GM18502 (cell line): ENCODE data around the gene SVOP.
"Not testable (repeated sequence)": the region's sequence is repeated elsewhere in the genome, so short reads cannot be mapped to it uniquely, and the experiment has no call there.

ENCODE experiments used
- ATAC-seq: cut with Tn5 transposase; IDR thresholded peaks from one replicate; pipeline ENCODE4 v1.9.1; 2021; ENCODE audit warnings: mild to moderate bottlenecking; ENCODE audit not compliant: unreplicated experiment, poor library complexity

Gene SVOP

DNA sequence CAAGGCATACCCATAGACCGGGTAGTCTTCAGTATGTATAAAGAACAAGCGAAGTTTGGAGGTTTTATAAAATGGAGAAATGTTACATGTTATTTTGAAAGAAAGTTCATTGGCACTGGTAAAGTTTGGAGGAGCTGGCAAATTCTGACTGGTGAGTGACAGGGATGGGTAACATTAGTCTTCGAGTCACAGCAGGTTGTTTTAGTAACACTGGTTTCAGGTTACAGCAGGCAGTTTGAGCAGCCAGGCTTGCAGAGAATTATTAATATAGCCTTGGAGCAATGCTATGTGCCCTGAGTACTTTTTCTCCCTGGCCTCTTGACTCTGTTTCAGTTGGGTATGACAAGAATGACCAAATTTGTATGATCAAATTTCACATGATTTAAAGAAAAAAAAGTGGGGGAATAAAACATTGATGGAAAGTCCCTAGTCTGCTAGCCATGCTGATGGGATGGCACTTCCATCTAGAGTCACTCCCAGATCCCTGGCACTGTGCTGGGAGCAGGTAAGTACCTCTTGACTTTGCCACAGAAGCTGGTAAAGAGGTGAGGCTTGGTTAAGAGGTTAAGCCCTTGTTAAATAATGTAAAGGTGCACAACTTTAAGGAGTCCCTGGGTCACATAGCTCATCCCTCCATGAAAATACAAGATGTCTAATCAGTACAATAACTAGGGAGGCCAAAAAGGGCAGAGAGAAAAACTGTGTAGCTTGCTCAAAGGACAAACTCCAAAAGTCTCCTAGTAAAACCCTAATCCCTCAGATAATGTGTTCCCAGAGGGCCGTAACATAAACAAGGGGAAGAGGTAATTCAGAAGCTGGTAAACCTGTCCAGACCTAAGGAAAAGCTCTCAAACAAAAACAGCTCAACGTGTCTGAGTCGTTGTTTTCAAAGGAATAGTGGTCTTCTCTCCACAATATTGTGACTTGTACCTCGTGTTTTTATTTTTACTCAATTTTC is 12.7 kb upstream of the SVOP start:
- no peak for ATAC-seq

DNA sequence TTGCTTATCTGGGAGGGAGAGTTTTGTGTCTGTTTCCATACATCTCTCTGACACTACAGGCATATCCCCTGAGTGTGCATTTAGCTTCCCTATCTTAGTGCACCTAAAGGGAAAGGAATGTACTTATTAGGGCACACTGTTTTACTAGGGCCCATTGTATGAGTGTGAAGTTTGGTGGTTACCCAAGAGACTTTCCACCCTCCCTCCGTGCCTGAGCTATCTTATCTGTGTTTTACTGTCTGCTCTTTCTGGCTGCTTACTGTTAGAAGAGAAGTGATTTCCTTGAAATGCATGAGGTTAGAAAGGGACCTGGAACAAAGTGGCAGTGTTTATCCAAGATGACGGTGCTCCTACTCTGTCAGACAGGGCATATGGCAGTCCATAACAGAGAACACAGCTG is 8.5 kb upstream of the SVOP start:
- no peak for ATAC-seq

DNA sequence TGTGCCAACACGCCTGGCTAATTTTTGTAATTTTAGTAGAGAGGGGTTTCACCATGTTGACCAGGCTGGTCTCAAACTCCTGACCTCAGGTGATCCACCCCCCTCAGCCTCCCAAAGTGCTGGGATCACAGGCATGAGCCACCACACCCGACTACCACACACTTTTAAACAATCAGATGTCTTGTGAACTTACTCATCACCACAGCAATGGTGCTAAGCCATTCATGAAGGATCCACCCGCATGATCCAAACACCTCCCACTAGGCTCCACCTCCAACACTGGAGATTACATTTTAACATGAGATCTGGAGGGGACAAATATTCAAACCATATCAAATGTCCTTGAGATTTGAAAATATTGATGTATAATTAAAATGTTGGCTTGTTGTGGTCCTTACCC is 7.8 kb upstream of the SVOP start:
- ATAC-seq, result not testable (repeated sequence)

DNA sequence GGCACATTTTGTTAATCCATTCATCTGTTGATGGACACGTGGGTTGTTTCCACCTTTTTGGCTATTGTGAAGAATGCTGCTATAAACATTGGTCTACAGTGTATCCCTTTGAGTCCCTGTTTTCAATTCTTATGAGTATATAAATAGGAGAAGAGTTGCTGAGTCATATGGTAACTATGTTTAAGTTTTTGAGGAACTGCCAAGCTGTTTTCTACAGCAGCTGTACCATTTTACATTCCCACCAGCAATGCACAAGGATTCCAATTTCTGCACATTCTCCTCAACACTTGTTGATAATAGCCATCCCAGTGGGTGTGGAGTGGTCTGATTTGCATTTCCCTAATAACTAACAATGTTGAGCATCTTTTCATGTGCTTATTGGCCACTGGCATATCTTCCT is 6.9 kb upstream of the SVOP start:
- ATAC-seq, result no peak

DNA sequence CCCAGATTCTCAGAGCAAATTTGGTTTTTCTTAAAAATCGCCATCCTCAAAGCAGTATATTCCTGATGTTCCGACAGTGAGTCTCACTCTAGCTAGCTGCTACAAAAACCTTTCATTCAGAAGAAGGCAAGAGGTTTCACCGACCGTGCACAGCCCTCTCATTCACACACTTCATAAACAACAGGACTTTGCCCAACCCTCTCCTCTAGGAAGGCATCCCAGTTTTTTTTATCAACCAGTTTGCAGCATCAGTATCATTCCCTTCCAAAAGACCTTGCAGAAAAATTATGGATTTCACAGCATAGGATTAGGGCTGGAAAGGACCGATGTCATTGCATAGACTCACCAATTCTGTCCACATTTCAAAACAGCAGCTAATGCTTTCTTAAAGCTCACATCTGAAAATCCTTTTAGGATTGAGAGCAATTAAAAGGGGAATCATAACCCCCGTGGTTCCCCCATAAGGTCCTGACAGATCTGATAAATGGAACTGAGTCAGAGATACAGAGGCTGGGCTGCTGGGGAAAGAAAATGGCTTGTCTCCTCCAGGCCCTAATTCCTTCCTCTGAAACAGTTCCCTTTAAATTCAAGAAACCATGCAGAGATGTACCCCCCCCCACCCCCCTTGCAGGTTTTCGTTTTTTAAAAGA is 597 bp downstream of the SVOP start:
- ATAC-seq, result no peak

DNA sequence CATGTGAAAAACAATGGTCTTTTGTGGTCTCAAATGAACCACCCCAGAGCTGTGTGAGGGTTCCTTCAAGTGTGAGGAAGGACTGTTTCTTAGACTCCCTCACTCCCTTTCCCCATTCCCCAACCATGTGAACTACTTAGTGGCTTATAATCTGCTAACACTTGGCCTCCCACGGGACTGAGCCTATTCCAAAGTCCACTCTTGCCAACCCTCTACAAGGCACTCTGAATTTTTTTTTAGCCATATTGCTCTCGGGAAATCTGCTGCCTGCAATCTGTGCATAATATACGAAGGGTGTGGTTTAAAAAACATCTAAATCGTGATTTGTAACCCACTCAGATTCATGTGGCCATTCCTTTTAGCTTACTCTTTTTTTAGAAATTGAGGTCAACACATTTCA is 2.6 kb downstream of the SVOP start:
- ATAC-seq, result no peak

DNA sequence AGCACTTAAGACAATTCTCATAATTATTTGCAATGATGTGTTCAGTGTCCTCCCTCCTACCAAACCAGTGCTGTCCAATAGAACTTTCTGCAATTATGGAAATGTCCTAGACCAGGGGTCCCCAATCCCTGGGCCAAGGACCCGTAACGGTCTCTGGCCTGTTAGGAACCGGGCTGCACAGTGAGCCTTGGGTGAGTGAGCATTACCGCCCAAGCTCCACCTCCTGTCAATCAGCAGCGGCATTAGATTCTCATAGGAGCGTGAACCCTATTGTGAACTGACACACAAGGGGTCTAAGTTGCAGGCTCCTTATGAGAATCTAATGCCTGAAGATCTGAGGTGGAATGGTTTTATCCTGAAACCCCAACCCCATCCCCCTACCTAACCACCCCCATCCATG is 3.9 kb downstream of the SVOP start:
- no peak for ATAC-seq

DNA sequence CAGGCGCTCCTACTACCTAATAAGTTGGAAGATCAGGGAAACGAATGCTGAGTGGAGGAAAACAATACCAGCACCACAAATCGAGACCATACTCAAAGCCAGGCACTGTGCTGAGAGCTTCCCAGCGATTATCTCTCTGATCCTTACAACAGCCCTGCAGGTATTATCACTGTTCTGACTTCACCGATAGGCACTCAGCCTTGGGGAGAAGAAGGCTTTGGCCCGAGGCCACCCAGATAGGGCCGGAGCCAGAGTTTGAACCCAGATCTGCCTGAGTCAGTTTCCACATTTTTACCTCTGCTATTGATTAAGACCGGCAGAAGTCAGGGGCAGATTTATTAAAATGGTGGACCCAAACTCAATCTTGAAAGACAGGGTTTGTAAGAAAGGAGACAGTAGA is 4.9 kb downstream of the SVOP start:
- no peak for ATAC-seq

DNA sequence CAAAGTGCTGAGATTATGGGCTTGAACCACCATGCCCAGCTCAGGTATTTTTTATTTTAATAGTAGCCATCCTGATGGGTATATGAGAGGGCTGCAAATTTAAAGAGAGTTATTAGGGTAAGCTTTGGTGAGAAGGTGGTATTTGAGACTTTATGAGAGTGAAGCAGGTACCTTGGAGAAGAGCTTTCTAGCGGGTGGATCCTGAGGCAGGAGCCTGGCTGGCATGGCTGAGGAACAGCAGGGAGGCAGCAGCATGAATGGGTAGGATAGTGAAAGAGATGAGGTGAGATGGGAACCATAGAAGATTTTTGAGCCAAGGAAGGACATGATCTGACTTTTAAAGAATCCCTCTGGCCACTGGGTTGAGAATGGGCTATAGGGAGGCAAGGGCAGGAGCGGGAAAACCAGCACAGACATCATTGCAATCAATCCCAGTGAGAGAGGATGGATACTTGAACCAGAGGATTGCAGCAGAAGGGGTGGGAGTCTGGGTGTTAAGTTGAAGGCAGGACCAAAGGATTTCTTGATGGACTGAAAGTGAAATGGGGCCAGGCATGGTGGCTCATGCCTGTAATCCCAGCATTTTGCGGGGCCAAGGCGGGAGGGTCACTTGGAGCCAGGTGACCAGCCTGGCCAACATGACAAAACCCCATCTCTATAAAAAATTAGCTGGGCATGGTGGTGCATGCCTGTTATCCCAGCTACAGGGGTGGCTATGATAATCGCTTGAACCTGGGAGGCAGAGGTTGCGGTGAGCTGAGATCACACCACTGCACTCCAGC is 5.7 kb downstream of the SVOP start:
- no peak for ATAC-seq

DNA sequence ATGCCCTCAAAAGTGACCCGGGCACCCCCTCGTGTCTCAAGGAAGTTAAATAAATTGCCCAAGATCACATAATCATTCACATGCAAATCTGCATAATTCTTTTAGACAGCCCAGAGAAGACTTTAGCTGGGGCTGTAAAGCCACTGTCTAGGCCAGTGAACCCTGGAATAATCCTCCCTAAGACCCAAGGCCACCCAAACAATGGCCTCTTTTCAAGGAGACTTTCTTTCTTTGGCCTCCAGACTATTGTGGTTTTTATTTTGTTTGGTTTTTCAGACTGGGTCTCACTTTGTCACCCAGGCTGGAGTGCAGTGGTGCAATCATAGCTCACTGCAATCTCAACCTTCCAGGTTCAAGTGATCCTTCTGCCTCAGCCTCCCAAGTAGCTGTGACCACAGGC is 10.6 kb downstream of the SVOP start:
- ATAC-seq, result no peak

DNA sequence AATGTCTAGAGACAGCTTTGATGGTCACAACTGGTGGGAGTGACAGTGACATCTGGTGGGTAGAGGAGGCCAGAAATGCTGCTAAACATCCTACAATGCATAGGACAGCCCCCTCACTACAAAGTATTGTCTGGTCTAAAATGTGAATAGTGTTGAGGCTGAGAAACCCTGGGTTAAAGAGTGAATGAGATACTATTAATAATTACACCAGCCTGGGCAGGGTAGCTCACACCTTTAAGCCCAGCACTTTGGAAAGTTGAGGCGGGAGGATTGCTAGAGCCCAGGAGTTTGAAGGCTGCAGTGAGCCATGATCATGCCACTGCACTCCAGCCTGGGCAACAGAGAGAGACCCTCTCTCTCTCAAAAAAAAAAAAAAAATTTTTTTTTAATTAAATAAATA is 11.1 kb downstream of the SVOP start:
- ATAC-seq, result no peak

DNA sequence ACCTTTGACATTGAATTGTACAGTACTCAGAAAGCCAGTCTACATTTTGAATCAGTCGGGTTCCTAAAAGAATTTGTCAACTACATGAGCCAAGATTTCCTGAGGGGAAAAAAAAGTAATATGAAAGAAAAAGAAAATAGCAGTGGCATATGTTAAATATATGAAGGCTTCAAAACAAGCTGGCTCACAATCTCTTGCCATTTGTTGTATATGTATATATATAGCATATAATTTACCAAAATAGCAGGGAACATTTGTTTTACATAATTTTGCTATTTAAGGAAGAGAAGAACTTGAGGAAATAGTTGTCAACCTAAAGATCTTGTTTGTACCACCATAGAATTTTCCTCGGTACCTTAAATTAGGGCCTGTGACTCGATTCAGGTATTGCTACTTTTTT is 16.9 kb downstream of the SVOP start:
- ATAC-seq, result no peak

DNA sequence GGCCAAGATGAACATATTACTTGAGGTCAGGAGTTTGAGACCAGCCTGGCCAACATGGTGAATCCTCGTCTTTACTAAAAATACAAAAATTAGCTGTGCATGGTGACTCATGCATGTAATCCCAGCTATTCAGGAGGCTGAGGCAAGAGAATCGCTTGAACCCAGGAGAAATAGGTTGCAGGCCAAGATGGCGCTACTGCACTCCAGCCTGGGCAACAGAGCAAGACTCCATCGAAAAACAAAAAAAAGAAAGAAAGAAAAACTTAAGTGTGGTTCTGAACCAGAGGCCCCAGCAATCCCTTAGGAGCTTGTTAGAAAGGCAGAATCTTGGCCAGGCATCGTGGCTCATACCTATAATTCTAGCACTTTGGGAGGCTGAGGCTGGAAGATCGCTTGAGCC is 24.5 kb downstream of the SVOP start:
- ATAC-seq, result no peak

DNA sequence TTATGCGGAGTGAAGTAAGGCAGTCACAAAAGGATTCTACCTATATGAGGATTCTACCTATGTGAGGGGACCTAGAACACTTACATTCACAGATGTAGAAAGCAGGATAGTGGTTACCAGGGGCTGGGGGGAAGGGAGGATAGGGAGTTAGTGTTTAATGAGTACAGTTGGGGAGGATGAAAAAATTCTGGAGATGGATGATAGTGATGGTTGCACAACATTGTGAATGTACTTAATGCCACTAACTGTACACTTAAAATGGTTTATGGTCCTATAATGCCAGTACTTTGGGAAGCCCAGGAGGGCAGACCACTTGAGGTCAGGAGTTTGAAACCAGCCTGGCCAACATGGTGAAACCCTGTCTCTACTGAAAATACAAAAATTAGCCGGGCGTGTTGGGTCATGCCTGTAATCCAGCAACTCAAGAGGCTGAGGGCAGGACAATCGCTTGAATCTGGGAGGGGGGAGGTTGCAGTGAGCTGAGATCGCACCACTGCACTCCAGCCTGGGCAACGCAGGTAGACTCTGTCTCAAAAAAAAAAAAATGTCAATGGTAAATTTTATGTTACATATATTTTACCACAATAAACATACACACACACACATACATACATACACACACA is 25.4 kb downstream of the SVOP start:
- no peak for ATAC-seq

DNA sequence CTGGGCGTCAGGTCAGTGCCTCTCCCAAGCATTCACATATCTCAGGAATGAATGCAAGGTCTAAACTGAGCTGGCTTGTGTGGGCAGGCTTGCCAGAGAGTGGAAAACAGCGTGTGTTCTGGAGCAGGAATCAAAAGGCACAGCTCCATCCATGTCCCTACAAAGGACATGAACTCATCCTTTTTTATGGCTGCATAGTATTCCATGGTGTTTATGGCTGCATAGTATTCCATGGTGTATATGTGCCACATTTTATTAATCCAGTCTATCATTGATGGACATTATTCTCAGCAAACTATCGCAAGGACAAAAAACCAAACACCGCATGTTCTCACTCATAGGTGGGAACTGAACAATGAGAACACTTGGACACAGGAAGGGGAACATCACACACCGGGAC is 30.8 kb downstream of the SVOP start:
- not testable (repeated sequence) for ATAC-seq

DNA sequence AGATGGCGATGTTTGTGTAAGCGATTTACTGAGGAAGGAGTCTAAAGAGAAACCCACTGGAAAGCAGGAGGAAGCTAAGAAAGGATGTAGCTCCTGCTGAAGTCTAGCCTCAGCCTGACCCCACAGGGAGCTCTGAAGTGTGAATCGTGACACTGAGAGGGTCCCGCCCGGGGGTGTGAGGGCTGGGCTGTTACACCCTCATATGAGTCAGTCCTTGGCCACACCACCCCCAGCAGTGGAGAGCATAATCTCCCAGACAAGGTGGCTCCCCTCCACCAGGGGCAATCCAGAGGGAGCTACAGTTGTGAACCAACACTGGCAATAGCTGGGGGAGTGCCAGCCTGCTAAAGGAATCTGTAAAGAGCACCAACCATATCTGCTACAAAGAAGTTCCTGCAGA is 31.5 kb downstream of the SVOP start:
- ATAC-seq, result no peak

DNA sequence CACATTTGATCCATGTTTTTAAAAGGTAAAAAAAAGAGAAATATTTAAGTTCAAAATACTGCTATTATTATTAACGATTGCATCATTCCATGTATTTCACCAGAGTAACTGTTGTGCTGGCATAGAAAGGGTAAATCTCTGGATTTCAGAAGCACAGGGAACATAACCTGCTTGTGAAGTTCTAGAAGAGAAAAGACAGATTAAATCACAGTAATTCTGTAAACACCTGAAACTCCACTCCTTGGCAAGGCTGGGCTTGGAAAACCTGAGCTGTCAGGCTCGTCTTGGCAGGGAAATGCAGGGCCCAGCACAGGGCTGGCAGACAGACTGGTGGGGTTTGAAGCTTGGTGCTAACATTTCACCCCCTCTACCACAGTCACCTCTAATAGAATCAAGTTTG is 35.1 kb downstream of the SVOP start:
- no peak for ATAC-seq

DNA sequence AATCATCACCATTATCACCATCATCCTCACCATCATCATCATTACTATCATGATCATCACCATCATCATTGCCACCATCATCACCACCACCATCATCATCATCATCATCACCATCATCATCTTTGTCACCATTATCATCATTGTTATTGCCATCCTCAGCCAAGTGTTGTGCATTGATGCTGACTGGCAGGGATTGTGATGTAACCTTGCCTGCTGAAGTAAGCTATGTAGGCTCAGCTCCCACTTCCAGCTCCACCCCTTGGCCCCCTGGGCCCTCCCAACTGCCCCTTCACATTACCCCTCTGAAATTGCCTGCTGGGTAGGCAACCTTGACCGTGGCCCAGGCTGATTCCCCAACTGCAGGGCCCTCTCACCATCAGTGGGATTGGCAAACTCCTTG is 37.6 kb downstream of the SVOP start:
- ATAC-seq, result no peak

DNA sequence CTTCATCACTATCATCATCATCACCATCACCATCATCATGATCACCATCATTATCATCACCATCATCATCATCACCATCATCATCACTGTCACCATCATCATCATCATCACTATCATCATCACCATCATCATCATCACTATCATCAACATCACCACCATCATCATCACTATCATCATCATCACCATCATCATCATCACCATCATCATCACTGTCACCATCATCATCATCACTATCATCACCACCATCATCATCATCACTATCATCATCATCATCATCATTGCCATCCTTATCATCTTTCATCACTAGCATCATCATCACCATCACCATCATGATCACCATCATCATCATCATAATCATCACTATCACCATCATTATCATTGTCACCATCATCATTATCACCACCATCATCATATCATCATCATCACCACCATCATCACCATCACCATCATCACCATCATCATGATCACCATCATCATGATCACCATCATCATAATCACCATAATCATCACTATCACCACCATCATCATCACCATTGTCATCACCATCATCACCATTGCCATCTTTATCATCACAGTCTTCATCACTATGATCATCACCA is 38.1 kb downstream of the SVOP start:
- no peak for ATAC-seq

DNA sequence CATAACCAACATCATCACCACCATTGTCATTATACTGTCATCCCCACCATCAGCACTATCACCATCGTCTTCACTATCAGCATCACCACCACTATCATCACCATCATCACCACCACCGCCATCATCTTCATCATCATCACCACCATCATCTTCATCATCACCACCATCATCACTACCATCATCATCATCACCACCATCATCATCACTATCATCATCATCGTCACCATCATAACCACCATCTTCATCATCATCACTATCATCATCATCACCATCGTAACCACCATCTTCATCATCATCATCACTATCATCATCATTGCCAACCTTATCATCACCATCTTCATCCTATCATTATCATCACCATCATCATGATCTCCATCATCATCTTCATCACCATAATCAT is 39.0 kb downstream of the SVOP start:
- no peak for ATAC-seq
